Neural progenitor cell (in vitro differentiated cells): ENCODE results near the gene PYCARD. TPM values are rescaled to one million over a fixed set of nuclear protein-coding genes. Genes with fewer than 3 reads are reported as not detected.

Experiments
- DNase-seq: peaks from one replicate; pipeline ENCODE4 v3.0.0-alpha.2; 2016; ENCODE audit warnings: low spot score
- H2AFZ ChIP-seq: fragments of 200-600 bp; sonication (generic); replicated peaks from 2 replicates; pipeline ENCODE4 v1.6.1; 2016; ENCODE audit warnings: antibody characterized with exemption
- H3F3A ChIP-seq: fragments of 200-600 bp; sonication (generic); 2 replicates; pipeline ENCODE4 v1.6.1; 2016; ENCODE audit warnings: antibody characterized with exemption, low read depth
- H3K27ac ChIP-seq: fragments of 200-600 bp; sonication (generic); 2 replicates; pipeline ENCODE4 v1.5.1; 2016; ENCODE audit warnings: mild to moderate bottlenecking
- H3K27me3 ChIP-seq: fragments of 200-600 bp; sonication (generic); 2 replicates; pipeline ENCODE4 v1.6.1; 2016; ENCODE audit warnings: mild to moderate bottlenecking, moderate library complexity
- H3K36me3 ChIP-seq: fragments of 200-600 bp; sonication (generic); 2 replicates; pipeline ENCODE4 v1.5.1; 2016
- H3K4me1 ChIP-seq: fragments of 200-600 bp; sonication (generic); 2 replicates; pipeline ENCODE4 v1.6.1; 2016; ENCODE audit warnings: mixed run types
- H3K4me2 ChIP-seq: fragments of 200-600 bp; sonication (generic); 2 replicates; pipeline ENCODE4 v1.6.1; 2016
- H3K4me3 ChIP-seq: fragments of 200-600 bp; sonication (generic); 2 replicates; pipeline ENCODE4 v1.5.1; 2016
- H3K79me2 ChIP-seq: fragments of 200-600 bp; sonication (generic); 2 replicates; pipeline ENCODE4 v1.6.1; 2016; ENCODE audit warnings: low read depth
- H3K9ac ChIP-seq: fragments of 200-600 bp; sonication (generic); 2 replicates; pipeline ENCODE4 v1.6.1; 2016
- H3K9me3 ChIP-seq: fragments of 200-600 bp; sonication (generic); 2 replicates; pipeline ENCODE4 v1.5.1; 2016; ENCODE audit warnings: low read depth
- H4K20me1 ChIP-seq: fragments of 200-600 bp; sonication (generic); 2 replicates; pipeline ENCODE4 v1.6.1; 2016; ENCODE audit warnings: low read depth
- H3K27ac Mint-ChIP-seq: 3 replicates; pipeline ENCODE4 v1.8.0; 2021; ENCODE audit warnings: mixed read lengths
- H3K27me3 Mint-ChIP-seq: 2 replicates; pipeline ENCODE4 v1.8.0; 2022; ENCODE audit warnings: low read depth, mild to moderate bottlenecking, inconsistent platforms, moderate library complexity, mixed read lengths; ENCODE audit not compliant: insufficient read depth
- H3K36me3 Mint-ChIP-seq: 3 replicates; pipeline ENCODE4 v1.8.0; 2021; ENCODE audit warnings: mixed read lengths
- H3K4me1 Mint-ChIP-seq: 3 replicates; pipeline ENCODE4 v1.8.0; 2021; ENCODE audit warnings: mixed read lengths
- H3K4me3 Mint-ChIP-seq: 3 replicates; pipeline ENCODE4 v1.8.0; 2021; ENCODE audit warnings: mild to moderate bottlenecking, moderate library complexity, mixed read lengths
- H3K9me3 Mint-ChIP-seq: 3 replicates; pipeline ENCODE4 v1.8.0; 2020; ENCODE audit warnings: mixed read lengths
- EZH2 ChIP-seq: fragments of 200-600 bp; sonication (generic); IDR thresholded peaks from 2 replicates; pipeline ENCODE4 v1.6.1; 2017; ENCODE audit warnings: antibody characterized with exemption, mild to moderate bottlenecking, moderate library complexity
- EZH2phosphoT487 ChIP-seq: fragments of 200-600 bp; sonication (generic); IDR thresholded peaks from 2 replicates; pipeline ENCODE4 v1.6.1; 2017; ENCODE audit warnings: antibody characterized with exemption
- total RNA-seq: library from RNA; depleted of rRNA; stranded (reverse); fragments of >200 nt; gene quantifications from 2 replicates; pipeline ENCODE4 v1.2.3, GENCODE V29; 2015; ENCODE audit warnings: low replicate concordance
- TF ChIP-seq, protein P1 (sequence below): fragments of 200-600 bp; sonication (generic); IDR thresholded peaks from 2 replicates; pipeline ENCODE4 v1.5.1; 2017; ENCODE audit warnings: antibody characterized with exemption, mild to moderate bottlenecking

The PYCARD gene
- total RNA-seq, 1 donor from 2014 or later: not detected

DNA sequence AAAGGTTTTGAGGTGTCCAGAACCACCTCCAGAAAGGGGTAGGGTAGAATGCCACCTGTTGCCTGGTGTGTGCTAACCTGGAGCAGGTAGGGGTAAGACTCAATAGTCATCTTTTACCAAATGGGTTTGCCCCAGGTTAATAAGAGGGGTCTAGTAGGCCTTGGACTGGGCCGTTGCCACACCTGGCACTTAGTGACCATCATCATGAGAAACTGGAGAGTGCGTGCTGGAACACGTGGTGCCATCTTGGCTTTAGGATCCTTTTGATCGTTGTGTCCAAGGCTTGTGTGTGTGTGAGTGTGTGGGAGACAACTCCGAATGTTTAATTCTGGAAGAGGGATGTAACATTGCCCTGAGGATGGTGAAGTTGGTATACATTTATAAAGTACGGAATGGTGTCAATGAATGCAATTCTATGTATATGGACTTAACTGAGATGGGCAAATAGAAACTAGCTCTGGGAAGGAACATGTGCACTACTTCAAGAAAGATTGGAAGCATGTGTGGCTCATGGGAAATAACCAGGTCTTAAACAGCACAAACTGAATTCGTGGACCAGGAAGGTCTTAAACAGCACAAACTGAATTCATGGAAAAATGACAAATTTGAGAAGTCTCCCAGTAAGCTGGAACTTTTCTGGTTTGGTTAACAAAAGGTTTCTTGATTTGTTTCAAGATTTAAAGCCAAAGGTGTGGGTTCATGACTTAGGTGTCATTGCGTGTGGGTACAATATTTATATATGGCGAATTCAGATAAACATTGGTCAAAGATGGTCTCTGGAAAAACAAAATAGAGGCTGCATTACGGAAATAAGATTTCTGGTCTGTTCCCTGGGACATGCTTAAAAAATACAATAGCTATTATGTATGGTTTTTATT, 15.4 kb downstream of the PYCARD start:
- no peak overlapping the region for H3K4me3 Mint-ChIP-seq
- peaks cover 100% of the 10 kb centered on the region for H4K20me1 ChIP-seq

DNA sequence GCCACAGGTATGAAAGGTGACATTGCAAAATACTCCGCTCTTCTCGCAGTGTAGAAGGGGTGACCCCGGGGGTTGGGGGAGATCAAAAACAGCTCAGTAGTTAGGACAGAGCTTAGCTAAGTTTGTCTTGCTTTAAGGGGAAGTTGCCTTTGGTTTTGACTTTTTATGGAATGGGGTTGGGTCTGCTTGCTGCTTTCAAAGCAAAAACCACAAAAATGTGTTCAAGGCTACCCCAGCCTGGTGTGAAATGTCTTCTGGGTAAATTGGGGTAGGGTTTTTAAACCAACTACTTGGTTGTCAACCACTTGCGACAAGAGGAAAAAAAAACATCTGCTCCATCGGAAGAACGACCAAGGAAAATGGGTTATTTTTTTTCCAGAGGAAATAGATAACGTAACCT, 16.4 kb downstream of the PYCARD start:
- Histone ChIP-seq H2AFZ (no peak overlapping the region), H3K36me3 (peaks cover 46% of the 10 kb centered on the region), H3F3A (peaks cover 75% of the 10 kb centered on the region), H3K4me1 (peaks cover 17% of the 10 kb centered on the region), H3K9ac (no peak overlapping the region), H3K9me3 (no peaks in the 10 kb centered on the region), H3K27me3 (no peaks in the 10 kb centered on the region), H3K27ac (no peak overlapping the region), H3K4me2 (no peak overlapping the region), H3K4me3 (no peak overlapping the region), H4K20me1 (peaks cover 100% of the 10 kb centered on the region), H3K79me2 (peaks cover 100% of the 10 kb centered on the region)
- Mint-ChIP-seq H3K27me3 (peaks cover 25% of the 10 kb centered on the region), H3K27ac (no peak overlapping the region), H3K4me3 (no peak overlapping the region), H3K9me3 (peaks cover 2% of the 10 kb centered on the region), H3K36me3 (peaks cover 86% of the 10 kb centered on the region), H3K4me1 (peaks cover 29% of the 10 kb centered on the region)
- DNase-seq: no peak
- TF ChIP-seq EZH2phosphoT487 (no peak), EZH2 (no peak)
- TF ChIP-seq, protein P1, sequence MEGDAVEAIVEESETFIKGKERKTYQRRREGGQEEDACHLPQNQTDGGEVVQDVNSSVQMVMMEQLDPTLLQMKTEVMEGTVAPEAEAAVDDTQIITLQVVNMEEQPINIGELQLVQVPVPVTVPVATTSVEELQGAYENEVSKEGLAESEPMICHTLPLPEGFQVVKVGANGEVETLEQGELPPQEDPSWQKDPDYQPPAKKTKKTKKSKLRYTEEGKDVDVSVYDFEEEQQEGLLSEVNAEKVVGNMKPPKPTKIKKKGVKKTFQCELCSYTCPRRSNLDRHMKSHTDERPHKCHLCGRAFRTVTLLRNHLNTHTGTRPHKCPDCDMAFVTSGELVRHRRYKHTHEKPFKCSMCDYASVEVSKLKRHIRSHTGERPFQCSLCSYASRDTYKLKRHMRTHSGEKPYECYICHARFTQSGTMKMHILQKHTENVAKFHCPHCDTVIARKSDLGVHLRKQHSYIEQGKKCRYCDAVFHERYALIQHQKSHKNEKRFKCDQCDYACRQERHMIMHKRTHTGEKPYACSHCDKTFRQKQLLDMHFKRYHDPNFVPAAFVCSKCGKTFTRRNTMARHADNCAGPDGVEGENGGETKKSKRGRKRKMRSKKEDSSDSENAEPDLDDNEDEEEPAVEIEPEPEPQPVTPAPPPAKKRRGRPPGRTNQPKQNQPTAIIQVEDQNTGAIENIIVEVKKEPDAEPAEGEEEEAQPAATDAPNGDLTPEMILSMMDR: no peak

More for the DNA sequence above, 15.4 kb downstream of the PYCARD start:
- H3K36me3 ChIP-seq: peaks cover 46% of the 10 kb centered on the region
- Mint-ChIP-seq H3K36me3 (peaks cover 87% of the 10 kb centered on the region), H3K27ac (no peak overlapping the region), H3K4me1 (peaks cover 21% of the 10 kb centered on the region), H3K9me3 (peaks cover 2% of the 10 kb centered on the region), H3K27me3 (peaks cover 27% of the 10 kb centered on the region)
- no peak overlapping the region for H3K4me2 ChIP-seq
- H3K79me2 ChIP-seq: peaks cover 96% of the 10 kb centered on the region
- H3K4me1 ChIP-seq: peaks cover 13% of the 10 kb centered on the region
- no peaks in the 10 kb centered on the region for H3K9me3 ChIP-seq
- no peak overlapping the region for H3K27ac ChIP-seq
- H3F3A ChIP-seq: peaks cover 79% of the 10 kb centered on the region
- no peak overlapping the region for H3K9ac ChIP-seq
- H3K27me3 ChIP-seq: no peaks in the 10 kb centered on the region
- H2AFZ ChIP-seq: no peak overlapping the region
- DNase-seq: no peak
- no peak overlapping the region for H3K4me3 ChIP-seq
- TF ChIP-seq, protein P1: no peak
- TF ChIP-seq EZH2phosphoT487: no peak
- TF ChIP-seq EZH2: no peak

DNA sequence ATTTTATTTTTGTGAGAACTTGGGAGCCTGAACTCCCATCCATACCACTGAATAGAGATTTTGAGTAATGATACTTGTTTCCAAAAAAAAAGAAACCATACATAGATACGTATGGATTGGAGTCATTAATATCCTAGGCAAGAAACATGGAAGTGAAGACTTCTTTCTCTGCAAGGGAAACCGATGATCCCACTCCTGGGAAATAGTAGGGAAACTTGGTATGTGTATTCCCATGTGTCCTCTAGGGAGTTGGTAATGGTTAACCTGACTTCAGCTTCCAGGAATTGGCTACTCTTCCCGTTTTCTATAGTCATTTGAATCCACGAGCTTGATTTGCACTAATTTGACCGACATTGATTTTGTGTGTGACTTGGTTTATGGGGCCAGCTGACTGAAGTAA, 17.2 kb downstream of the PYCARD start:
- peak overlapping the region; percentile 33 for H3K4me3 Mint-ChIP-seq
- no peak for DNase-seq
- H3K27ac Mint-ChIP-seq: no peak overlapping the region
- TF ChIP-seq EZH2phosphoT487 (no peak), EZH2 (no peak)
- TF ChIP-seq, protein P1: no peak
- Histone ChIP-seq H4K20me1 (peaks cover 97% of the 10 kb centered on the region), H3K4me1 (peaks cover 17% of the 10 kb centered on the region), H3K4me2 (no peak overlapping the region), H3K79me2 (peaks cover 100% of the 10 kb centered on the region), H3K9me3 (no peaks in the 10 kb centered on the region), H3K27me3 (no peaks in the 10 kb centered on the region), H3K36me3 (peaks cover 41% of the 10 kb centered on the region), H3K27ac (no peak overlapping the region), H2AFZ (no peak overlapping the region), H3K9ac (no peak overlapping the region), H3F3A (peaks cover 73% of the 10 kb centered on the region), H3K4me3 (no peak overlapping the region)
- H3K36me3 Mint-ChIP-seq: peaks cover 81% of the 10 kb centered on the region
- peaks cover 29% of the 10 kb centered on the region for H3K27me3 Mint-ChIP-seq
- H3K4me1 Mint-ChIP-seq: peaks cover 31% of the 10 kb centered on the region
- H3K9me3 Mint-ChIP-seq: peaks cover 2% of the 10 kb centered on the region
